ENCODE results near the gene PDE3A. TPM values are rescaled to one million over a fixed set of nuclear protein-coding genes. Genes with fewer than 3 reads are reported as not detected.

Gene PDE3A
- total RNA-seq, 2 experiments from 2014 or later: not detected

DNA sequence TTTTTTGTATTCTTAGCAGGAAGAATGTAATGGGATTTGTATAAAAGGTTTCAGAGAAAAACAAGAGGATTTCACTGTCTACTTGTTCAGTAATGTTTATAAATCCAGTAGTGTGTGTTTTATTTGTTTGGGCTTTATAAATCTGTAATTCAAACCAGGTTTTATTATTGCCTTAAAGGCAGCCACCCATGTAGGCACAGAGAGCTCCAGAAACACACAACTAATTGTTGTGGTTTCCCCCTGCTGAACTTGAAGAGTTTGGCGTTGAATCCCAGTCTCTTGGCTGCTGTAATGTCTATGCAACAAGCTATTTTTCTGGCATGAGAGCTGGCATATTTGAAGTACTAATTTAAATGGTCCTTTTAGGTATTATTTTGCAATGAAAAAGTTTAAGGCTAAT, 263.4 kb downstream of the PDE3A start:
- Mint-ChIP-seq H3K4me1 (no peaks in the 10 kb centered on the region), H3K27ac (no peak overlapping the region), H3K36me3 (ENCODE audit: low read depth) (no peaks in the 10 kb centered on the region), H3K9me3 (ENCODE audit: low read depth) (no peaks in the 10 kb centered on the region), H3K27me3 (no peaks in the 10 kb centered on the region), H3K4me3 (no peak overlapping the region)
- DNase-seq (no peak), ATAC-seq (no peak)
- intact Hi-C loops (cut with DNase I, micrococcal nuclease): no loop called here
- POLR2A ChIA-PET: no interaction called here
- CTCF ChIA-PET: interaction anchor here (1.0 to 1.2 kb wide), 2 partner anchors 9 to 14 kb away, joined by 3 read pairs; no protein-coding TSS in a partner anchor

GRCh38 chr12:20641106-20641505, 272.8 kb downstream of the PDE3A start:
- intact Hi-C loops (cut with DNase I, micrococcal nuclease): no loop called here
- Mint-ChIP-seq H3K27me3 (no peaks in the 10 kb centered on the region), H3K9me3 (ENCODE audit: low read depth) (no peaks in the 10 kb centered on the region), H3K4me3 (no peak overlapping the region), H3K4me1 (no peaks in the 10 kb centered on the region), H3K36me3 (ENCODE audit: low read depth) (no peaks in the 10 kb centered on the region), H3K27ac (no peak overlapping the region)
- no peak for ATAC-seq
- DNase-seq: no peak
- CTCF ChIA-PET: interaction anchor here (0.7 kb wide), 1 partner anchor 9 kb away, joined by 3 read pairs; no protein-coding TSS in a partner anchor
- POLR2A ChIA-PET: no interaction called here

- ATAC-seq (no peak), DNase-seq (no peak)
- POLR2A ChIA-PET: no interaction called here
- Mint-ChIP-seq H3K4me3 (no peak overlapping the region), H3K36me3 (ENCODE audit: low read depth) (no peaks in the 10 kb centered on the region), H3K27me3 (no peaks in the 10 kb centered on the region), H3K27ac (no peak overlapping the region), H3K9me3 (ENCODE audit: low read depth) (no peaks in the 10 kb centered on the region), H3K4me1 (no peaks in the 10 kb centered on the region)
- intact Hi-C loops (cut with DNase I, micrococcal nuclease): no loop called here
- CTCF ChIA-PET: no interaction called here
These were observed 275.5 kb downstream of the PDE3A start for GRCh38 chr12:20643822-20644221.

GRCh38 chr12:20646239-20646827, 278.0 kb downstream of the PDE3A start:
- ATAC-seq (no peak), DNase-seq (no peak)
- Mint-ChIP-seq H3K4me1 (no peaks in the 10 kb centered on the region), H3K27ac (no peak overlapping the region), H3K4me3 (no peak overlapping the region), H3K27me3 (no peaks in the 10 kb centered on the region), H3K36me3 (ENCODE audit: low read depth) (no peaks in the 10 kb centered on the region), H3K9me3 (ENCODE audit: low read depth) (no peaks in the 10 kb centered on the region)
- ChIA-PET POLR2A (no interaction called here), CTCF (interaction anchor here (1.0 kb wide), 1 partner anchor 15 kb away, joined by 3 read pairs; no protein-coding TSS in a partner anchor)
- intact Hi-C loops (cut with DNase I, micrococcal nuclease): loop anchor here (1.0 to 2.0 kb wide), 2 partner anchors 522 to 524 kb away; no protein-coding TSS in a partner anchor

- Mint-ChIP-seq H3K9me3 (ENCODE audit: low read depth) (no peaks in the 10 kb centered on the region), H3K27me3 (no peaks in the 10 kb centered on the region), H3K4me1 (no peaks in the 10 kb centered on the region), H3K36me3 (ENCODE audit: low read depth) (no peaks in the 10 kb centered on the region), H3K4me3 (no peak overlapping the region), H3K27ac (no peak overlapping the region)
- ATAC-seq: no peak
- intact Hi-C loops (cut with DNase I, micrococcal nuclease): no loop called here
- no peak for DNase-seq
- CTCF ChIA-PET: no interaction called here
- POLR2A ChIA-PET: no interaction called here
These were observed 285.5 kb downstream of the PDE3A start for GRCh38 chr12:20653871-20654270.

- POLR2A ChIA-PET: no interaction called here
- H3K4me1 Mint-ChIP-seq: no peaks in the 10 kb centered on the region
- intact Hi-C loops (cut with DNase I, micrococcal nuclease): no loop called here
- ATAC-seq (no peak), DNase-seq (no peak)
- H3K36me3 Mint-ChIP-seq (ENCODE audit: low read depth): no peaks in the 10 kb centered on the region
- CTCF ChIA-PET: no interaction called here
- H3K9me3 Mint-ChIP-seq (ENCODE audit: low read depth): peaks cover 3% of the 10 kb centered on the region
- no peaks in the 10 kb centered on the region for H3K27me3 Mint-ChIP-seq
- H3K27ac Mint-ChIP-seq: no peak overlapping the region
- no peak overlapping the region for H3K4me3 Mint-ChIP-seq
These were observed 288.3 kb downstream of the PDE3A start for GRCh38 chr12:20656600-20656999.

- peaks cover 11% of the 10 kb centered on the region for H3K9me3 Mint-ChIP-seq (ENCODE audit: low read depth)
- ChIA-PET CTCF (no interaction called here), POLR2A (no interaction called here)
- no peaks in the 10 kb centered on the region for H3K36me3 Mint-ChIP-seq (ENCODE audit: low read depth)
- DNase-seq (no peak), ATAC-seq (no peak)
- no peaks in the 10 kb centered on the region for H3K27me3 Mint-ChIP-seq
- intact Hi-C loops (cut with DNase I, micrococcal nuclease): no loop called here
- H3K4me1 Mint-ChIP-seq: no peaks in the 10 kb centered on the region
- no peak overlapping the region for H3K27ac Mint-ChIP-seq
- H3K4me3 Mint-ChIP-seq: no peak overlapping the region
These were observed 289.2 kb downstream of the PDE3A start for GRCh38 chr12:20657496-20657895.

- H3K4me1 Mint-ChIP-seq: no peaks in the 10 kb centered on the region
- ATAC-seq (no peak), DNase-seq (no peak)
- CTCF ChIA-PET: interaction anchor here (0.7 kb wide), 1 partner anchor 36 kb away, joined by 4 read pairs; no protein-coding TSS in a partner anchor
- H3K27me3 Mint-ChIP-seq: no peaks in the 10 kb centered on the region
- H3K27ac Mint-ChIP-seq: no peak overlapping the region
- intact Hi-C loops (cut with DNase I, micrococcal nuclease): no loop called here
- POLR2A ChIA-PET: no interaction called here
- no peak overlapping the region for H3K4me3 Mint-ChIP-seq
- H3K9me3 Mint-ChIP-seq (ENCODE audit: low read depth): peaks cover 6% of the 10 kb centered on the region
- no peaks in the 10 kb centered on the region for H3K36me3 Mint-ChIP-seq (ENCODE audit: low read depth)
These were observed 313.0 kb downstream of the PDE3A start for GRCh38 chr12:20681334-20681733.

GRCh38 chr12:20695232-20695631, 326.9 kb downstream of the PDE3A start, which contains the start of gene SLCO1C1:
Gene SLCO1C1, plus strand, starts transcription at chr12:20695332. Its CDS starts 4,245 bp downstream, at chr12:20699577.
- DNase-seq: no peak
- CTCF ChIA-PET: no interaction called here
- intact Hi-C loops (cut with DNase I, micrococcal nuclease): no loop called here
- no peaks in the 10 kb centered on the region for H3K36me3 Mint-ChIP-seq (ENCODE audit: low read depth)
- no peaks in the 10 kb centered on the region for H3K4me1 Mint-ChIP-seq
- POLR2A ChIA-PET: no interaction called here
- no peaks in the 10 kb centered on the region for H3K27me3 Mint-ChIP-seq
- ATAC-seq: no peak
- no peak within 1 kb of the TSS for H3K4me3 Mint-ChIP-seq
- H3K9me3 Mint-ChIP-seq (ENCODE audit: low read depth): no peaks in the 10 kb centered on the region
- H3K27ac Mint-ChIP-seq: no peak within 1 kb of the TSS

DNA sequence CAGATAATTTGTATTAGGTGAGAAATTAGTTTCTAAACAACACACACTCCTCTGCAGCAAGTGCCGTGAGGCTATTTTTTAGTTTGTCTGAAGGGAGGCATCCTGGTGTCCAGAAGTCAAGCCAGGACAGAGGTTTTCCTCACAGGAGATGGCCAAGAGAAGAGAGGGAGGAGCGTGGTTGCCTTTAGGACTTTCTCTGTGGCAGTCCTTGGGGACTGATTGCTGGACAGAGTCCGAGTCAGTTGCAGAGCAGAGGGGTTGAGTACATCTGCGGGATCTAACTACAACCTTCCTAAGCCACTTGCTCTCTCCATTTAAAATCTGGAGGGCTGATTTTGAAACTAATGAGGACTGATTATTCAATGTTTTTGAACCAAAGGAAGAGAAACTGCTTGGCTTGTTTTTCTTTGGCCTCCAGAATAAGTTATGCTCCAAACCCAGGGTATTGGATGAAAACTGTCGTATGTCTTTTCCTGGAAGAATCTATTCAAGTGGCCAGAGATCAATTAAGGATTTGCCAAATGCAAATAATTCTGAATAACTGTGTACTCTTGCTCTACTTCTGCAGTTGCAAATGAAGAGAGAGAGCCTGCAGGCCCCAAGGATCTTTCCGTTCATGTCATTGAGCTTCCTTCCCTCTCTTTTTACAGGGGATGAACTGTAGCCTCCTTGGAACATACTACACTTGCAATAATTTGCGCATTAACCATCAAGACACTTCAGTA, 328.0 kb downstream of the PDE3A start:
- ChIA-PET CTCF (no interaction called here), POLR2A (no interaction called here)
- intact Hi-C loops (cut with DNase I, micrococcal nuclease): no loop called here
- ATAC-seq: no peak
- Mint-ChIP-seq H3K27me3 (no peaks in the 10 kb centered on the region), H3K4me1 (no peaks in the 10 kb centered on the region), H3K4me3 (no peak overlapping the region), H3K9me3 (ENCODE audit: low read depth) (no peaks in the 10 kb centered on the region), H3K36me3 (ENCODE audit: low read depth) (no peaks in the 10 kb centered on the region), H3K27ac (no peak overlapping the region)
- no peak for DNase-seq

GRCh38 chr12:20701106-20701505, 332.8 kb downstream of the PDE3A start:
- Mint-ChIP-seq H3K36me3 (ENCODE audit: low read depth) (no peaks in the 10 kb centered on the region), H3K4me3 (no peak overlapping the region), H3K4me1 (no peaks in the 10 kb centered on the region), H3K27me3 (no peaks in the 10 kb centered on the region), H3K9me3 (ENCODE audit: low read depth) (no peaks in the 10 kb centered on the region), H3K27ac (no peak overlapping the region)
- ChIA-PET CTCF (no interaction called here), POLR2A (no interaction called here)
- intact Hi-C loops (cut with DNase I, micrococcal nuclease): no loop called here
- ATAC-seq (no peak), DNase-seq (no peak)

GRCh38 chr12:20704860-20705259, 336.5 kb downstream of the PDE3A start:
- no peak for ATAC-seq
- POLR2A ChIA-PET: no interaction called here
- intact Hi-C loops (cut with DNase I, micrococcal nuclease): no loop called here

More at GRCh38 chr12:20704860-20705259, 336.5 kb downstream of the PDE3A start:
- DNase-seq: no peak
- Mint-ChIP-seq H3K27me3 (no peaks in the 10 kb centered on the region), H3K9me3 (ENCODE audit: low read depth) (no peaks in the 10 kb centered on the region), H3K4me1 (no peaks in the 10 kb centered on the region), H3K4me3 (no peak overlapping the region), H3K27ac (no peak overlapping the region), H3K36me3 (ENCODE audit: low read depth) (no peaks in the 10 kb centered on the region)
- CTCF ChIA-PET: interaction anchor here (0.9 kb wide), 1 partner anchor 19 kb away, joined by 3 read pairs; no protein-coding TSS in a partner anchor

Measured in activated CD4-positive, alpha-beta T cell treated with anti-CD3 and anti-CD28 coated beads for 36 hours (primary cell).